HG03045 (cell line): Measurements from ENCODE around the gene MEOX2.

Source experiments
- ATAC-seq: cut with Tn5 transposase; IDR thresholded peaks from one replicate; pipeline ENCODE4 v1.9.1; 2021; ENCODE audit warnings: mild to moderate bottlenecking, moderate library complexity; ENCODE audit not compliant: unreplicated experiment

MEOX2 gene

GRCh38 chr7:15618275-15618674 lies 68.2 kb downstream of the MEOX2 start:
- no peak for ATAC-seq

- no peak for ATAC-seq
Observed at GRCh38 chr7:15612205-15612604, 74.3 kb downstream of the MEOX2 start.

- ATAC-seq, result no peak
Observed at GRCh38 chr7:15610503-15610902, 76.0 kb downstream of the MEOX2 start.

- no peak for ATAC-seq
Observed at GRCh38 chr7:15609287-15609686, 77.2 kb downstream of the MEOX2 start.

GRCh38 chr7:15607529-15608210 lies 78.8 kb downstream of the MEOX2 start:
- ATAC-seq, result no peak

- ATAC-seq, result no peak
Observed at GRCh38 chr7:15606561-15606960, 79.9 kb downstream of the MEOX2 start.

- no peak for ATAC-seq
Observed at GRCh38 chr7:15604166-15604565, 82.3 kb downstream of the MEOX2 start.

- ATAC-seq, result no peak
Observed at GRCh38 chr7:15603124-15603523, 83.4 kb downstream of the MEOX2 start.

GRCh38 chr7:15602236-15602635 lies 84.2 kb downstream of the MEOX2 start:
- ATAC-seq, result no peak

GRCh38 chr7:15601175-15601574 lies 85.3 kb downstream of the MEOX2 start:
- ATAC-seq, result no peak

GRCh38 chr7:15600298-15600697 lies 86.2 kb downstream of the MEOX2 start:
- no peak for ATAC-seq

- ATAC-seq, result no peak
Observed at GRCh38 chr7:15594461-15594860, 92.0 kb downstream of the MEOX2 start.

GRCh38 chr7:15593382-15593781 lies 93.1 kb downstream of the MEOX2 start:
- ATAC-seq, result no peak

GRCh38 chr7:15586266-15586665 lies 100.2 kb downstream of the MEOX2 start:
- ATAC-seq, result no peak

GRCh38 chr7:15584575-15584974 lies 101.9 kb downstream of the MEOX2 start:
- ATAC-seq, result no peak

GRCh38 chr7:15582773-15583172 lies 103.7 kb downstream of the MEOX2 start:
- no peak for ATAC-seq

GRCh38 chr7:15581352-15581951 lies 105.0 kb downstream of the MEOX2 start:
- ATAC-seq, result no peak

GRCh38 chr7:15580604-15581351 lies 105.7 kb downstream of the MEOX2 start:
- ATAC-seq, result no peak

- ATAC-seq, result no peak
Observed at GRCh38 chr7:15577600-15577999, 108.9 kb downstream of the MEOX2 start.

- ATAC-seq, result no peak
Observed at GRCh38 chr7:15571301-15571878, 115.1 kb downstream of the MEOX2 start.

GRCh38 chr7:15567652-15568051 lies 118.8 kb downstream of the MEOX2 start:
- ATAC-seq, result no peak

GRCh38 chr7:15567036-15567435 lies 119.4 kb downstream of the MEOX2 start:
- no peak for ATAC-seq
